Tongue (tissue), 2 donors: Measurements from ENCODE around the gene MB. TPM values are rescaled to one million over a fixed set of nuclear protein-coding genes. Genes with fewer than 3 reads are reported as not detected.

Experiments used
- DNase-seq: peaks from one replicate; pipeline ENCODE4 v3.0.0-alpha.2; 2015
- total RNA-seq: library from RNA; depleted of rRNA; stranded (reverse); fragments of >200 nt; gene quantifications from one replicate; pipeline ENCODE4 v1.2.3, GENCODE V29; 2014

The MB gene
- total RNA-seq, 1 donor from 2014 or later: 649 TPM

GRCh38 chr22:35615156-35615555 lies 2.0 kb downstream of the MB start:
- no peak for DNase-seq

GRCh38 chr22:35614404-35614803 lies 2.7 kb downstream of the MB start:
- no peak for DNase-seq

GRCh38 chr22:35612903-35613302 lies 4.2 kb downstream of the MB start:
- no peak for DNase-seq

- DNase-seq: no peak
These were observed 5.1 kb downstream of the MB start for GRCh38 chr22:35611891-35612576.

GRCh38 chr22:35611200-35611890 lies 5.8 kb downstream of the MB start:
- DNase-seq: no peak

GRCh38 chr22:35610741-35611140 lies 6.4 kb downstream of the MB start:
- no peak for DNase-seq

- DNase-seq: no peak
These were observed 7.4 kb downstream of the MB start for GRCh38 chr22:35609761-35610160.

- DNase-seq: no peak
These were observed 7.9 kb downstream of the MB start for GRCh38 chr22:35609261-35609660.

GRCh38 chr22:35608088-35608487 lies 9.0 kb downstream of the MB start:
- DNase-seq: no peak

- DNase-seq: no peak
These were observed 10.2 kb downstream of the MB start for GRCh38 chr22:35606916-35607315.

GRCh38 chr22:35605851-35606481 lies 11.2 kb downstream of the MB start:
- no peak for DNase-seq

GRCh38 chr22:35605369-35605680 lies 11.8 kb downstream of the MB start:
- no peak for DNase-seq

GRCh38 chr22:35604621-35605368 lies 12.3 kb downstream of the MB start:
- no peak for DNase-seq

- DNase-seq: no peak
These were observed 15.2 kb downstream of the MB start for GRCh38 chr22:35601743-35602615.

- DNase-seq: no peak
These were observed 16.0 kb downstream of the MB start for GRCh38 chr22:35601013-35601580.

- no peak for DNase-seq
These were observed 16.7 kb downstream of the MB start for GRCh38 chr22:35600476-35600875.

GRCh38 chr22:35599364-35599763 lies 17.8 kb downstream of the MB start:
- no peak for DNase-seq

- DNase-seq: no peak
These were observed 18.8 kb downstream of the MB start for GRCh38 chr22:35598396-35598710.

GRCh38 chr22:35597692-35598395 lies 19.3 kb downstream of the MB start:
- DNase-seq: no peak

GRCh38 chr22:35596821-35597220 lies 20.3 kb downstream of the MB start:
- no peak for DNase-seq

GRCh38 chr22:35594686-35595085 lies 22.4 kb downstream of the MB start:
- no peak for DNase-seq
